Measurements from ENCODE around the gene LUC7L.

Gene LUC7L

GRCh38 chr16:203246-203645 lies 26.0 kb downstream of the LUC7L start:
- H3K9me3 ChIP-seq = no peaks in the 10 kb centered on the region
- no peaks in the 10 kb centered on the region for H3K27me3 ChIP-seq
- TF ChIP-seq CTCF (IDR thresholded peaks at IDR 0.05) = no peak
- H3K36me3 ChIP-seq = peaks cover 79% of the 10 kb centered on the region
- no peak overlapping the region for H3K27ac ChIP-seq
- H3K4me3 ChIP-seq (ENCODE audit: low read depth in 1 of 2, low read length in 1 of 2) = no peak overlapping the region
- no peaks in the 10 kb centered on the region for H3K4me1 ChIP-seq (ENCODE audit: control insufficient read depth in 1 of 2, insufficient read depth in 1 of 2, low read depth in 1 of 2, low read length in 1 of 2)

GRCh38 chr16:200388-200787 lies 28.9 kb downstream of the LUC7L start:
- TF ChIP-seq CTCF (IDR thresholded peaks at IDR 0.05) = no peak
- H3K4me1 ChIP-seq (ENCODE audit: control insufficient read depth in 1 of 2, insufficient read depth in 1 of 2, low read depth in 1 of 2, low read length in 1 of 2) = no peaks in the 10 kb centered on the region

GRCh38 chr16:194516-194915 lies 34.7 kb downstream of the LUC7L start:
- H3K4me1 ChIP-seq (ENCODE audit: control insufficient read depth in 1 of 2, insufficient read depth in 1 of 2, low read depth in 1 of 2, low read length in 1 of 2) = no peaks in the 10 kb centered on the region
- no peak for TF ChIP-seq CTCF (IDR thresholded peaks at IDR 0.05)
- peaks cover 97% of the 10 kb centered on the region for H3K36me3 ChIP-seq
- H3K27me3 ChIP-seq = no peaks in the 10 kb centered on the region
- no peak overlapping the region for H3K27ac ChIP-seq
- no peak overlapping the region for H3K4me3 ChIP-seq (ENCODE audit: low read depth in 1 of 2, low read length in 1 of 2)
- H3K9me3 ChIP-seq = no peaks in the 10 kb centered on the region

More at GRCh38 chr16:200388-200787, 28.9 kb downstream of the LUC7L start:
- H3K27me3 ChIP-seq = no peaks in the 10 kb centered on the region
- no peak overlapping the region for H3K27ac ChIP-seq
- H3K9me3 ChIP-seq = no peaks in the 10 kb centered on the region
- no peak overlapping the region for H3K4me3 ChIP-seq (ENCODE audit: low read depth in 1 of 2, low read length in 1 of 2)
- H3K36me3 ChIP-seq = peaks cover 82% of the 10 kb centered on the region

GRCh38 chr16:193441-193840 lies 35.8 kb downstream of the LUC7L start:
- no peaks in the 10 kb centered on the region for H3K4me1 ChIP-seq (ENCODE audit: control insufficient read depth in 1 of 2, insufficient read depth in 1 of 2, low read depth in 1 of 2, low read length in 1 of 2)
- no peak overlapping the region for H3K27ac ChIP-seq
- no peak overlapping the region for H3K4me3 ChIP-seq (ENCODE audit: low read depth in 1 of 2, low read length in 1 of 2)
- peaks cover 97% of the 10 kb centered on the region for H3K36me3 ChIP-seq
- no peaks in the 10 kb centered on the region for H3K9me3 ChIP-seq
- TF ChIP-seq CTCF (IDR thresholded peaks at IDR 0.05) = no peak
- H3K27me3 ChIP-seq = no peaks in the 10 kb centered on the region

- TF ChIP-seq CTCF (IDR thresholded peaks at IDR 0.05) = no peak
- H3K27ac ChIP-seq = no peak overlapping the region
- no peak overlapping the region for H3K4me3 ChIP-seq (ENCODE audit: low read depth in 1 of 2, low read length in 1 of 2)
- H3K9me3 ChIP-seq = no peaks in the 10 kb centered on the region
- peaks cover 96% of the 10 kb centered on the region for H3K36me3 ChIP-seq
- H3K27me3 ChIP-seq = no peaks in the 10 kb centered on the region
- H3K4me1 ChIP-seq (ENCODE audit: control insufficient read depth in 1 of 2, insufficient read depth in 1 of 2, low read depth in 1 of 2, low read length in 1 of 2) = no peaks in the 10 kb centered on the region
These were observed 36.6 kb downstream of the LUC7L start for GRCh38 chr16:192686-193085.

- Histone ChIP-seq H3K27me3 (no peaks in the 10 kb centered on the region), H3K9me3 (no peaks in the 10 kb centered on the region), H3K36me3 (peaks cover 95% of the 10 kb centered on the region), H3K4me3 (ENCODE audit: low read depth in 1 of 2, low read length in 1 of 2) (no peak overlapping the region), H3K4me1 (ENCODE audit: control insufficient read depth in 1 of 2, insufficient read depth in 1 of 2, low read depth in 1 of 2, low read length in 1 of 2) (no peaks in the 10 kb centered on the region), H3K27ac (no peak overlapping the region)
- no peak for TF ChIP-seq CTCF (IDR thresholded peaks at IDR 0.05)
These were observed 37.4 kb downstream of the LUC7L start for GRCh38 chr16:191831-192230.

All from neutrophil (primary cell).